Activated gamma-delta T cell (primary cell): ENCODE data around the gene RARS2.

ENCODE experiments used
- DNase-seq: peaks from one replicate; lab custom pipeline; 2025; lab: John Stamatoyannopoulos, UW

RARS2 gene

GRCh38 chr6:87574237-87574804 lies 15.5 kb downstream of the RARS2 start:
- no peak for DNase-seq

GRCh38 chr6:87573307-87574024 lies 16.3 kb downstream of the RARS2 start:
- DNase-seq, result no peak

- DNase-seq, result no peak
Measured at GRCh38 chr6:87572883-87573282, 16.9 kb downstream of the RARS2 start.

- no peak for DNase-seq
Measured at GRCh38 chr6:87572021-87572420, 17.8 kb downstream of the RARS2 start.

- no peak for DNase-seq
Measured at GRCh38 chr6:87561017-87561416, 28.8 kb downstream of the RARS2 start.

- no peak for DNase-seq
Measured at GRCh38 chr6:87558446-87558845, 31.3 kb downstream of the RARS2 start.

GRCh38 chr6:87555506-87555905 lies 34.3 kb downstream of the RARS2 start:
- no peak for DNase-seq

GRCh38 chr6:87553159-87553765 lies 36.5 kb downstream of the RARS2 start:
- DNase-seq, result no peak

- DNase-seq, result no peak
Measured at GRCh38 chr6:87551799-87552198, 38.0 kb downstream of the RARS2 start.

- no peak for DNase-seq
Measured at GRCh38 chr6:87544474-87544735, 45.4 kb downstream of the RARS2 start.

- DNase-seq, result no peak
Measured at GRCh38 chr6:87543696-87544473, 45.9 kb downstream of the RARS2 start.

GRCh38 chr6:87541744-87542143 lies 48.0 kb downstream of the RARS2 start:
- no peak for DNase-seq

GRCh38 chr6:87541041-87541440 lies 48.7 kb downstream of the RARS2 start:
- no peak for DNase-seq

- DNase-seq, result no peak
Measured at GRCh38 chr6:87540539-87540938, 49.2 kb downstream of the RARS2 start.

GRCh38 chr6:87539554-87539953 lies 50.2 kb downstream of the RARS2 start:
- no peak for DNase-seq

GRCh38 chr6:87538510-87539260 lies 51.1 kb downstream of the RARS2 start:
- DNase-seq, result no peak

GRCh38 chr6:87534377-87535047 lies 55.3 kb downstream of the RARS2 start:
- no peak for DNase-seq

GRCh38 chr6:87529221-87529620 lies 60.6 kb downstream of the RARS2 start:
- no peak for DNase-seq

GRCh38 chr6:87522686-87523085 lies 67.1 kb downstream of the RARS2 start:
- no peak for DNase-seq

- no peak for DNase-seq
Measured at GRCh38 chr6:87518453-87518852, 71.3 kb downstream of the RARS2 start.

GRCh38 chr6:87514831-87515230 lies 75.0 kb downstream of the RARS2 start:
- DNase-seq, result no peak

GRCh38 chr6:87504441-87504840 lies 85.3 kb downstream of the RARS2 start:
- no peak for DNase-seq
